Cardiac muscle cell (in vitro differentiated cells and primary cell): ENCODE measurements around the gene ATG5. TPM values are rescaled to one million over a fixed set of nuclear protein-coding genes. Genes with fewer than 3 reads are reported as not detected.
"Not testable (repeated sequence)": the region's sequence is repeated elsewhere in the genome, so short reads cannot be mapped to it uniquely, and the experiment has no call there.

Experiments
- DNase-seq, 2 donors: peaks; one replicate each; pipeline versions ENCODE4 v3.0.0 to v3.0.0-alpha.2; 2010 to 2017; ENCODE audit warnings: low read depth in 1 of 2, low spot score in 1 of 2
- H3K27ac ChIP-seq: fragments of 200-600 bp; sonication (generic); 2 replicates; pipeline ENCODE4 v1.5.1; 2016
- H3K27me3 ChIP-seq: fragments of 200-600 bp; sonication (generic); 2 replicates; pipeline ENCODE4 v1.6.0; 2016; ENCODE audit warnings: control low read depth
- H3K36me3 ChIP-seq: fragments of 200-600 bp; sonication (generic); 2 replicates; pipeline ENCODE4 v1.5.1; 2016; ENCODE audit warnings: control low read depth
- H3K4me1 ChIP-seq: fragments of 200-600 bp; sonication (generic); 2 replicates; pipeline ENCODE4 v1.8.1; 2017; ENCODE audit warnings: low read depth, mild to moderate bottlenecking, mixed run types
- H3K4me3 ChIP-seq: fragments of 200-600 bp; sonication (generic); 2 replicates; pipeline ENCODE4 v1.5.1; 2016; ENCODE audit warnings: mild to moderate bottlenecking
- H3K9me3 ChIP-seq: fragments of 200-600 bp; sonication (generic); 2 replicates; pipeline ENCODE4 v1.5.1; 2017; ENCODE audit warnings: low read depth, mild to moderate bottlenecking, control low read depth
- polyA plus RNA-seq: library from polyadenylated mRNA; unstranded; fragments of >200 nt; fragmentation: Nextera tagmentation; extraction: Ambion mirVana; gene quantifications from 2 replicates; pipeline ENCODE4 v1.2.1, GENCODE V29; 2016
- total RNA-seq: library from RNA; depleted of rRNA; stranded (reverse); fragments of >200 nt; gene quantifications from 2 replicates; pipeline ENCODE4 v1.2.3, GENCODE V29; 2016
- TF ChIP-seq, protein P1 (sequence below): IDR thresholded peaks from 2 replicates; pipeline ENCODE4 v1.5.1; 2012; ENCODE audit warnings: low read depth, mild to moderate bottlenecking, low read length

Gene ATG5
- total and polyA plus RNA-seq, 2 experiments from 2014 or later: 15.2 to 32.2 TPM

DNA sequence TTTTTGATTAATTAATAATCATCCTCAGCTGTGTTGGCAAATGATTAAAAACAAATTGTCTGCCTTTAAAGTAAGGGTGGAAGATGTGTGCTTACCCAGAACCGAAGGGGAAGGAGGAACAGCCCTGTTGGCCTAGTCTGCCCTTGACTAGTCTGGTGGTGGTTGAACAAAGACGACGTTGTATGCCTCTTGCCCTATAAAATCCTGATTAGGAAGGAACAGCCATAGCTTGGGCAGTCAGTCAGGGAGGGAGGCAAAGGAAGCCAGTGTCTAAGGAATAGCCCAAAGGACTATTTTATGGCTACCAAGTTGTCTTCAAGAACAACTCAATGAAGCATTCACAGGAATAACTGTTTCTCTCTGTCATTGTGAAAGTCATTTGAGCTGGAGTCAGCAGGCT is 168.7 kb downstream of the ATG5 start:
- Histone ChIP-seq H3K9me3 (no peaks in the 10 kb centered on the region), H3K27ac (no peak overlapping the region), H3K4me1 (peaks cover 7% of the 10 kb centered on the region), H3K4me3 (no peak overlapping the region), H3K27me3 (no peaks in the 10 kb centered on the region), H3K36me3 (no peaks in the 10 kb centered on the region)
- DNase-seq: no peak
- TF ChIP-seq, protein P1, sequence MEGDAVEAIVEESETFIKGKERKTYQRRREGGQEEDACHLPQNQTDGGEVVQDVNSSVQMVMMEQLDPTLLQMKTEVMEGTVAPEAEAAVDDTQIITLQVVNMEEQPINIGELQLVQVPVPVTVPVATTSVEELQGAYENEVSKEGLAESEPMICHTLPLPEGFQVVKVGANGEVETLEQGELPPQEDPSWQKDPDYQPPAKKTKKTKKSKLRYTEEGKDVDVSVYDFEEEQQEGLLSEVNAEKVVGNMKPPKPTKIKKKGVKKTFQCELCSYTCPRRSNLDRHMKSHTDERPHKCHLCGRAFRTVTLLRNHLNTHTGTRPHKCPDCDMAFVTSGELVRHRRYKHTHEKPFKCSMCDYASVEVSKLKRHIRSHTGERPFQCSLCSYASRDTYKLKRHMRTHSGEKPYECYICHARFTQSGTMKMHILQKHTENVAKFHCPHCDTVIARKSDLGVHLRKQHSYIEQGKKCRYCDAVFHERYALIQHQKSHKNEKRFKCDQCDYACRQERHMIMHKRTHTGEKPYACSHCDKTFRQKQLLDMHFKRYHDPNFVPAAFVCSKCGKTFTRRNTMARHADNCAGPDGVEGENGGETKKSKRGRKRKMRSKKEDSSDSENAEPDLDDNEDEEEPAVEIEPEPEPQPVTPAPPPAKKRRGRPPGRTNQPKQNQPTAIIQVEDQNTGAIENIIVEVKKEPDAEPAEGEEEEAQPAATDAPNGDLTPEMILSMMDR: no peak

GRCh38 chr6:106156413-106156812 is 169.1 kb downstream of the ATG5 start:
- no peaks in the 10 kb centered on the region for H3K36me3 ChIP-seq
- H3K27me3 ChIP-seq: no peaks in the 10 kb centered on the region
- DNase-seq: no peak
- H3K27ac ChIP-seq: no peak overlapping the region
- H3K4me1 ChIP-seq: peaks cover 7% of the 10 kb centered on the region
- H3K4me3 ChIP-seq: no peak overlapping the region
- TF ChIP-seq, protein P1: no peak
- no peaks in the 10 kb centered on the region for H3K9me3 ChIP-seq

- Histone ChIP-seq H3K4me3 (no peak overlapping the region), H3K9me3 (no peaks in the 10 kb centered on the region), H3K27me3 (no peaks in the 10 kb centered on the region), H3K27ac (no peak overlapping the region), H3K36me3 (no peaks in the 10 kb centered on the region), H3K4me1 (peaks cover 7% of the 10 kb centered on the region)
- peak in 1 of 2 donors; percentile 23 for DNase-seq
- TF ChIP-seq, protein P1: no peak
These were observed 170.2 kb downstream of the ATG5 start for GRCh38 chr6:106155219-106155830.

- DNase-seq: no peak
These were observed 171.2 kb downstream of the ATG5 start for GRCh38 chr6:106154326-106154725.

DNA sequence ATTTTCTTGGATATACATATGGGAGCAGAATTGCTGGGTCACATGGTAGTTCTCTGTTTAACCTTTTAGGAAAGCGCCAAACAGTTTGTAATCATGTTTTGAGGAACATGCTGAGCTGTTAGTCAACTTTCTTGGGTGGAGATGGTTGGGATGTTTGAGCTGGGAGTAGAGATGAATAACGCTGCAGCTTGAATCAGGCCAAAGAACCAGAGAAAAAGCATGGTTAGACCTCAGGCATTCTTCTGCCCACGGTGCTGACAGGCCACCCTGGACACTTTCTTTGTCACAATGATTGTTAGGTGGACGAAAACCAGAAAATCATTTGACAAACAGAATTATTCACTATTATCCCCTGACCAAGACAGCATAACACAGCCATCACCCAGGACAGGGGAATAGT is 172.6 kb downstream of the ATG5 start:
- Histone ChIP-seq H3K4me3 (no peak overlapping the region), H3K36me3 (no peaks in the 10 kb centered on the region), H3K27ac (no peak overlapping the region), H3K9me3 (no peaks in the 10 kb centered on the region), H3K27me3 (no peaks in the 10 kb centered on the region), H3K4me1 (peaks cover 7% of the 10 kb centered on the region)
- peak in 1 of 2 donors; percentile 45 for DNase-seq
- TF ChIP-seq, protein P1: no peak

More at GRCh38 chr6:106154326-106154725, 171.2 kb downstream of the ATG5 start:
- TF ChIP-seq, protein P1: no peak
- H3K4me1 ChIP-seq: peaks cover 7% of the 10 kb centered on the region
- H3K36me3 ChIP-seq: no peaks in the 10 kb centered on the region
- H3K27ac ChIP-seq: no peak overlapping the region
- no peak overlapping the region for H3K4me3 ChIP-seq
- no peaks in the 10 kb centered on the region for H3K27me3 ChIP-seq
- no peaks in the 10 kb centered on the region for H3K9me3 ChIP-seq

DNA sequence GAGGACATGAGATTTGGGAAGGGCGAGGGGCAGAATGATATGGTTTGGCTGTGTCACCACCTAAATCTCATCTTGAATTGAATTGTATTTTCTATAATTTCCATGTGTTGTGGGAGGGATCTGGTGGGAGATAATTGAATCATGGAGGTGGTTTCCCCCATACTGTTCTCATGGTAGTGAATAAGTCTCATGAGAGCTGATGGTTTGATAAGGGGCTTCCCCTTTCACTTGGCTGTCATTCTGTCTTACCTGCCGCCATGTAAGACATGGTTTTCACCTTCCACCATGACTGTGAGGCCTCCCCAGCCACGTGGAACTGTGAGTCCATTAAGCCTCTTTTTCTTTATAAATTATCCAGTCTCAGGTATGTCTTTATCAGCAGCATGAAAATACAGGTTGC is 173.1 kb downstream of the ATG5 start:
- DNase-seq, H3K27ac ChIP-seq, H3K36me3 ChIP-seq, H3K4me3 ChIP-seq, H3K9me3 ChIP-seq, H3K27me3 ChIP-seq, H3K4me1 ChIP-seq: not testable (repeated sequence)
